DOHH2 (cell line): Measurements from ENCODE around the gene NGEF.

Experiments
- EZH2phosphoT487 ChIP-seq: fragments of 200-600 bp; sonication (generic); IDR thresholded peaks from 2 replicates; pipeline ENCODE4 v1.6.1; 2017; ENCODE audit warnings: borderline replicate concordance, mild to moderate bottlenecking, antibody characterized with exemption, low read length, moderate library complexity, mixed read lengths
- TF ChIP-seq, protein P1 (sequence below): fragments of 200-600 bp; sonication (generic); IDR thresholded peaks from one replicate; pipeline ENCODE4 v1.5.1; 2014; ENCODE audit warnings: antibody characterized with exemption, mild to moderate bottlenecking, low read depth, low read length; ENCODE audit not compliant: poor library complexity, severe bottlenecking

DNA sequence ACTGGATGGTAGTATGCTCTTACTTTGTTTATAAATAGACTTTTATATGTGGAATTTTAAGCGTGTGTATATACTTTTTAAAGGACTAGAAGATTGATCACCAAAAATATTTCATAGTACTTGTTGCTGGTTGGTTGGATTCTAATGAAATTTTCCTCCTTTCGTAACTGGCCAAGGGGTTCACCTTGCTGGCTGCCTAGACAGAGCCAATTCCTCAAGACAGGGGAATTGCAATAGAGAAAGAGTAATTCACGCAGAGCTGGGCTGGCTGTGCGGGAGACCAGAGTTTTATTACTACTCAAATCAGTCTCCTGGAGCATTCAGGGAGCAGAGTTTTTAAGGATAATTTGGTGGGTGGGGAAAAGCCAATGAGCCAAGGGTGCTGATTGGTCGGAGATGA, 72.3 kb downstream of the NGEF start:
- TF ChIP-seq, protein P1, sequence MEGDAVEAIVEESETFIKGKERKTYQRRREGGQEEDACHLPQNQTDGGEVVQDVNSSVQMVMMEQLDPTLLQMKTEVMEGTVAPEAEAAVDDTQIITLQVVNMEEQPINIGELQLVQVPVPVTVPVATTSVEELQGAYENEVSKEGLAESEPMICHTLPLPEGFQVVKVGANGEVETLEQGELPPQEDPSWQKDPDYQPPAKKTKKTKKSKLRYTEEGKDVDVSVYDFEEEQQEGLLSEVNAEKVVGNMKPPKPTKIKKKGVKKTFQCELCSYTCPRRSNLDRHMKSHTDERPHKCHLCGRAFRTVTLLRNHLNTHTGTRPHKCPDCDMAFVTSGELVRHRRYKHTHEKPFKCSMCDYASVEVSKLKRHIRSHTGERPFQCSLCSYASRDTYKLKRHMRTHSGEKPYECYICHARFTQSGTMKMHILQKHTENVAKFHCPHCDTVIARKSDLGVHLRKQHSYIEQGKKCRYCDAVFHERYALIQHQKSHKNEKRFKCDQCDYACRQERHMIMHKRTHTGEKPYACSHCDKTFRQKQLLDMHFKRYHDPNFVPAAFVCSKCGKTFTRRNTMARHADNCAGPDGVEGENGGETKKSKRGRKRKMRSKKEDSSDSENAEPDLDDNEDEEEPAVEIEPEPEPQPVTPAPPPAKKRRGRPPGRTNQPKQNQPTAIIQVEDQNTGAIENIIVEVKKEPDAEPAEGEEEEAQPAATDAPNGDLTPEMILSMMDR = no peak
- TF ChIP-seq EZH2phosphoT487 = no peak
